Natural killer cell (primary cell): ENCODE results near the gene CST6. TPM values are rescaled to one million over a fixed set of nuclear protein-coding genes. Genes with fewer than 3 reads are reported as not detected.

Experiments
- ATAC-seq, 3 donors: fragments of 150-1000 bp in 2 of 3; fragments of 200-7000 bp in 1 of 3; cut with Tn5 transposase; 1 replicate in 1 of 3; 2 replicates in 2 of 3; pipeline ENCODE4 v1.10.0; 2021; ENCODE audit warnings: mild to moderate bottlenecking in 2 of 3, moderate library complexity in 2 of 3
- DNase-seq, 2 donors: peaks; one replicate each; pipeline versions ENCODE4 v3.0.0 to v3.0.0-alpha.2; 2013 to 2021; ENCODE audit warnings: mixed read lengths in 1 of 2
- H3K27ac ChIP-seq: one replicate; pipeline ENCODE4 v1.5.1; 2013; ENCODE audit warnings: mild to moderate bottlenecking, low read length
- H3K27me3 ChIP-seq: one replicate; pipeline ENCODE4 v1.6.1; 2013; ENCODE audit warnings: low read length; ENCODE audit not compliant: control insufficient read depth, insufficient read depth
- H3K36me3 ChIP-seq: one replicate; pipeline ENCODE4 v1.6.1; 2013; ENCODE audit warnings: low read length; ENCODE audit not compliant: control insufficient read depth, insufficient read depth
- H3K4me1 ChIP-seq: one replicate; pipeline ENCODE4 v1.6.1; 2013; ENCODE audit warnings: low read length; ENCODE audit not compliant: control insufficient read depth, insufficient read depth
- H3K4me3 ChIP-seq: one replicate; pipeline ENCODE4 v1.5.1; 2013; ENCODE audit warnings: low read length
- H3K9me3 ChIP-seq: one replicate; pipeline ENCODE4 v1.6.1; 2013; ENCODE audit warnings: low read length; ENCODE audit not compliant: control insufficient read depth, insufficient read depth
- H3K27ac Mint-ChIP-seq, 2 donors: one replicate each; pipeline ENCODE4 v1.8.0; 2022; ENCODE audit warnings: mild to moderate bottlenecking in 2 of 2, mixed read lengths in 2 of 2, moderate library complexity in 1 of 2
- H3K27me3 Mint-ChIP-seq, 2 donors: one replicate each; pipeline ENCODE4 v1.8.0; 2022; ENCODE audit warnings: low read depth in 2 of 2, mixed read lengths in 2 of 2
- H3K36me3 Mint-ChIP-seq: one replicate; pipeline ENCODE4 v1.8.0; 2022; ENCODE audit warnings: mixed read lengths
- H3K4me1 Mint-ChIP-seq, 2 donors: one replicate each; pipeline ENCODE4 v1.8.0; 2022; ENCODE audit warnings: mixed read lengths in 2 of 2
- H3K4me3 Mint-ChIP-seq: one replicate; pipeline ENCODE4 v1.8.0; 2022; ENCODE audit warnings: mild to moderate bottlenecking, moderate library complexity, mixed read lengths
- H3K9me3 Mint-ChIP-seq, 2 donors: one replicate each; pipeline ENCODE4 v1.8.0; 2022; ENCODE audit warnings: mixed read lengths in 2 of 2
- CTCF ChIP-seq: fragments of 200-600 bp; IDR thresholded peaks from one replicate; pipeline ENCODE4 v1.8.0; 2022; ENCODE audit warnings: antibody characterized with exemption
- WGBS: methylation state at CpG from one replicate; pipeline ENCODE4 v1.1.7; 2013; ENCODE audit warnings: missing lambda C conversion rate; ENCODE audit not compliant: insufficient coverage; 5-methylcytosine and 5-hydroxymethylcytosine counted together
- intact Hi-C: fragments of 100-400 bp; cut with micrococcal nuclease; formaldehyde crosslinking; loops from one replicate; pipeline ENCODE4 v1.14.2; 2022
- total RNA-seq, 4 donors: library from RNA; stranded (reverse); fragments of 120-200 nt in 1 of 4; gene quantifications; one replicate each; pipeline versions ENCODE4 v1.2.3 to v1.2.4, GENCODE V29; 2013 to 2022

Gene CST6
- total RNA-seq, 3 donors from 2014 or later (not counting 1 experiment from before 2014, with no cell fraction given): not detected

GRCh38 chr11:65979261-65979759, 32.5 kb upstream of the CST6 start:
- peaks cover 29% of the 10 kb centered on the region for H3K36me3 ChIP-seq
- DNase-seq: no peak
- intact Hi-C loops: no loop called here

GRCh38 chr11:65981101-65981740, 30.6 kb upstream of the CST6 start:
- Mint-ChIP-seq H3K4me3 (no peak overlapping the region), H3K27ac (no peak overlapping the region), H3K9me3 (no peaks in the 10 kb centered on the region), H3K27me3 (no peaks in the 10 kb centered on the region), H3K36me3 (no peaks in the 10 kb centered on the region), H3K4me1 (peaks cover 10 to 12% of the 10 kb centered on the region in 2 donors)
- 90% methylated on average over 12 of the region's 12 CpGs for WGBS
- no peak for DNase-seq
- intact Hi-C loops: loop anchor here (10.0 kb wide), 1 partner anchor 436 kb away; no protein-coding TSS in a partner anchor
- no peaks in the 10 kb centered on the region for H3K27me3 ChIP-seq
- H3K4me3 ChIP-seq: no peak overlapping the region
- no peak overlapping the region for H3K27ac ChIP-seq
- no peaks in the 10 kb centered on the region for H3K9me3 ChIP-seq
- peak in 1 of 3 donors; percentile 5 for ATAC-seq
- H3K36me3 ChIP-seq: peaks cover 29% of the 10 kb centered on the region
- TF ChIP-seq CTCF: no peak
- peaks cover 10% of the 10 kb centered on the region for H3K4me1 ChIP-seq

More at GRCh38 chr11:65979261-65979759, 32.5 kb upstream of the CST6 start:
- Mint-ChIP-seq H3K4me1 (peaks cover 19 to 21% of the 10 kb centered on the region in 2 donors), H3K4me3 (no peak overlapping the region), H3K27me3 (no peaks in the 10 kb centered on the region), H3K9me3 (no peaks in the 10 kb centered on the region), H3K36me3 (no peaks in the 10 kb centered on the region), H3K27ac (no peak overlapping the region)
- WGBS: 89% methylated on average over 10 of the region's 10 CpGs
- Histone ChIP-seq H3K27me3 (no peaks in the 10 kb centered on the region), H3K27ac (no peak overlapping the region), H3K9me3 (no peaks in the 10 kb centered on the region), H3K4me3 (no peak overlapping the region), H3K4me1 (peaks cover 15% of the 10 kb centered on the region)
- no peak for ATAC-seq
- no peak for TF ChIP-seq CTCF

GRCh38 chr11:65981972-65982823, 29.6 kb upstream of the CST6 start:
- no peaks in the 10 kb centered on the region for H3K9me3 ChIP-seq
- H3K27me3 Mint-ChIP-seq: no peaks in the 10 kb centered on the region
- no peak overlapping the region for H3K27ac ChIP-seq
- H3K4me3 ChIP-seq: no peak overlapping the region
- ATAC-seq: peak in 1 of 3 donors; percentile 16
- 86% methylated on average over 16 of the region's 16 CpGs for WGBS
- H3K27me3 ChIP-seq: no peaks in the 10 kb centered on the region
- H3K36me3 Mint-ChIP-seq: no peaks in the 10 kb centered on the region
- intact Hi-C loops: loop anchor here (10.0 kb wide), 1 partner anchor 437 kb away; no protein-coding TSS in a partner anchor
- no peaks in the 10 kb centered on the region for H3K4me1 ChIP-seq
- H3K36me3 ChIP-seq: peaks cover 20% of the 10 kb centered on the region
- TF ChIP-seq CTCF: no peak
- DNase-seq: no peak
- no peaks in the 10 kb centered on the region for H3K9me3 Mint-ChIP-seq
- H3K4me1 Mint-ChIP-seq: peaks cover 2 to 3% of the 10 kb centered on the region in 2 donors
- H3K27ac Mint-ChIP-seq: no peak overlapping the region
- H3K4me3 Mint-ChIP-seq: no peak overlapping the region
